Stimulated activated CD8-positive, alpha-beta memory T cell treated with anti-CD3 and anti-CD28 coated beads, Interleukin-15, amount 100 ng/mL, for 4 hours (primary cell): ENCODE measurements around the gene TNK2.
A peak's percentile ranks its signal among the peaks of the same experiment; 100 is the strongest.
"Not testable (repeated sequence)": the region's sequence is repeated elsewhere in the genome, so short reads cannot be mapped to it uniquely, and the experiment has no call there.

Experiments
- DNase-seq, 2 donors: peaks; one replicate each; pipeline ENCODE4 v3.0.0-alpha.2; 2020; ENCODE audit warnings: low read depth in 2 of 2

Gene TNK2

GRCh38 chr3:195916991-195917390 lies 8.6 kb upstream of the TNK2 start:
- no peak for DNase-seq

DNA sequence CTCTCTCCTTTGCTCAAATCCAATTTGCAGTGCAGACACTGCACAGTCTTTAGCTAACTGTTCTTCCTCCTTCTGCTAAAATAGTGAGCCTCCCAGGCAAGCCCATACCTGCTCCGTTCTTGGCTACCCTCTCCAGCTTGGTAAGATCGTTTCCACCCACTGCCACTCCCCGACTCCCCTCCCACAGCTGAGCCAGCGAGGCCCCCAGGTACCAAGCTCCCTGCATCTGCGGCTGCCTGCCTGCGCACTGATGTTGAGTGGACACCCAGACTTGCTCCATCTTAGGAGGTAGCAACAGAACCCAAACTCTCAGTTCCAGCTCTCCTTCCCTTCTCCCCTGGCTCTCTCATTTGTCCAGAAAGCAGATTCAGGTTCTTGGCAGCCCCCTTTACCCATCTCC lies 7.9 kb upstream of the TNK2 start:
- DNase-seq, result no peak

- peak; percentile 82 to 89 for DNase-seq
Measured at GRCh38 chr3:195914648-195915473, 6.5 kb upstream of the TNK2 start.

GRCh38 chr3:195914146-195914545 lies 5.8 kb upstream of the TNK2 start:
- not testable (repeated sequence) for DNase-seq

DNA sequence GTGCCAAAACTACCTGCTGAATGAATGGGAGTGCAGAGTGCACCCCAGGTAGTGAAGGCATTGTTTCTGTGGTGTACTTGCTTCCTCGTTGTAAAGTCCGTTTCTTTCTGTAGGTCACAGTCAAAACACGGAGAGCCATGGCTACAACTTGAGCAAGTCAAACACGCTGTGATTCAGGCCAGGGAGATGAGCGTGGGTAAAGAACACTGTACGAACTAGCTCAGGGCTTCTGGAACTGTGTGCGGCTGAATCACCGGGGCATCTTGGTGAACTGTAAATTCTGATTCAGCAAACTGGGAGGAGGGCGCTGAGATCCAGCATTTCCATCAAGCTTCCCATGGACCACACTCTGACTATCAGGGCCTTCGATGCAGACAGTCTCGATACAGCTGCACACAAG lies 5.0 kb upstream of the TNK2 start:
- DNase-seq, result no peak

GRCh38 chr3:195911946-195912270 lies 3.6 kb upstream of the TNK2 start:
- no peak for DNase-seq

GRCh38 chr3:195911041-195911945 lies 2.9 kb upstream of the TNK2 start:
- no peak for DNase-seq

- no peak for DNase-seq
Measured at GRCh38 chr3:195910499-195910845, 2.1 kb upstream of the TNK2 start.

DNA sequence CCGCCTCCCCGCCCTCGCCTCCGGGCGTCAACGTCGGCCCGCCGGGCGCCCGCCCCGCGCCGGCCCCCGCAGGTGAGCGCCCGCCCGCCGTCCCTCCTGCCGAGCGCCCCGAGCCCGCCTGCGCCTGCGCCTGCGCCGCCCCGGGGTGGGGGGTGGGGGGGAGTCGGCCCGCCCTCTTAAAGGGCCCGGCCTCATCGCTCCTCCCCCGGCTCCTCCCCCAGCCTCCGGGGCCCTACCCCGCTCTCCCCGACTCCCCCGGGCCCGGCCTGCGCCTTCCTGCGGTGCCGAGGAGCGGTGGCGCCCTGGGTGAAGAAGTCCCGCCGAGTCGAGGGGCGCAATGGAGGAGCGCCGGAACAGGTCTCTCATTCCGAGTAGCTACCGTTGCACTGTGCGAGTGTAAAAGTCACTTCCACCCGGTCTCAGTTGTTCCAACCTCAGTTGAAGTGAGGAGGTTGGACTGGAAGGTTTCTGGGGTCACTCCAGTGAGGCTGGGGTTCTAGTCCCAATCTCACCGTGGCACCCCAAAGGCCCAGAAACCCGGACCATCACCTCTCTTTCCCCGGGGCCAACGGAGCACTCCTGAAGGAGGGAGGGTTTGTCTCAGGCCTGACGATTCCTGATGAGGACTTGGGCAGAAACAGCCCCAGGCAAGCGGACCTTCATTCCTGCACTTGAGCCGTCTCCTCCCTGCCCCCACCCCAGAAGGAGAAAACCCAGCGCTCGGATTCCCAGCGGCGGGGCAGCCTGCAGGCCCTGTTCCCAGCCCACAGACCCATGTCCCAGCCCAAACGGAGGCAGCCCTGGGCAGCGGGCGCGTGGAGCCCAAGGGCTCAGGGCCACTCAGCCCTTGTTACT lies 1.5 kb upstream of the TNK2 start:
- DNase-seq, result peak; percentile 76 to 85

DNA sequence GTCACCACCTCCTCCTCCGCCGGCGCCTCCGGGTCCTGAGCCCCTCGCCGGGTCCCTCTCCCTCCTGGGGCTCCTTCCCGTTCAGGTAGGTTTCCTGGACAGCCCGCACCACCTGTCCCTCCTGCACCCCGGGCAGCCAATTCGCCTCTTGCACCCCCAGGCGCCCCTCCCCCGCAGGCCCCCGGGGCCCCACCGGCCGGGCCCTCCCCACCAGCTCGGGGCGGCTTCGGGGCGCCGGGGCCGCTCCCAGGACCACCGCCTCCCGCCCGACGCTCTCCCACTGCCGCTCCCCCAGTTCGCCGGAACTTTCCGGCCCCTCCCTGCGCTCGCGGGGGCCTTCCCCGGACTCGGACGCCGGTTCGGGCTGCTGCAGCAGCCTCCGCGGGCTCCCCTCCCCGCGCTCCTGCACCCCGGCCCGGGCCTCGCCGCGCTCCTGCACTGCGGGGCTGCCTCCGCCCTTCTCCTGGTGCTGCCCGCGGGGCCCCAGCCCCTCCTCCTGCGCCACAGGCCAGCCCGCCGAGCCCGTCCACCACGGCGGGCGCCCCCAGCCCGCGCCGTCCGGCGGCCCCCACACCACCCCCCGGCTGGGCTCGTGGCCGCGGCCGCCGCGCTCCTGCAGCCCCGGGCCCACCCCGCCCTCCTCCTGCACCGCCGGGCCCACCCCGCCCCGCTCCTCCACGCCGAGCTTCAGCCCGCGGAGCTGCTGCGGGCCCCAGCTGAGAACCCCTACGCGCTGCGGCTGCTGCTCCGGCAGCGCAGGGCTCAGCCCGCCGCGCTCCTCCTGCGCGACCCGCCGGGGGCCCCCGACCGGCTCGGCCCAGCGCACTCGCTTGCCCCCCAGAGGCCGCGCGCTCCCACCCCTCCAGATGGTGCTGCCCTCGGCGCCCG lies 587 bp upstream of the TNK2 start:
- no peak for DNase-seq

- peak in 1 of 2 donors; percentile 31 for DNase-seq
Measured at GRCh38 chr3:195907684-195907933, 742 bp downstream of the TNK2 start.

DNA sequence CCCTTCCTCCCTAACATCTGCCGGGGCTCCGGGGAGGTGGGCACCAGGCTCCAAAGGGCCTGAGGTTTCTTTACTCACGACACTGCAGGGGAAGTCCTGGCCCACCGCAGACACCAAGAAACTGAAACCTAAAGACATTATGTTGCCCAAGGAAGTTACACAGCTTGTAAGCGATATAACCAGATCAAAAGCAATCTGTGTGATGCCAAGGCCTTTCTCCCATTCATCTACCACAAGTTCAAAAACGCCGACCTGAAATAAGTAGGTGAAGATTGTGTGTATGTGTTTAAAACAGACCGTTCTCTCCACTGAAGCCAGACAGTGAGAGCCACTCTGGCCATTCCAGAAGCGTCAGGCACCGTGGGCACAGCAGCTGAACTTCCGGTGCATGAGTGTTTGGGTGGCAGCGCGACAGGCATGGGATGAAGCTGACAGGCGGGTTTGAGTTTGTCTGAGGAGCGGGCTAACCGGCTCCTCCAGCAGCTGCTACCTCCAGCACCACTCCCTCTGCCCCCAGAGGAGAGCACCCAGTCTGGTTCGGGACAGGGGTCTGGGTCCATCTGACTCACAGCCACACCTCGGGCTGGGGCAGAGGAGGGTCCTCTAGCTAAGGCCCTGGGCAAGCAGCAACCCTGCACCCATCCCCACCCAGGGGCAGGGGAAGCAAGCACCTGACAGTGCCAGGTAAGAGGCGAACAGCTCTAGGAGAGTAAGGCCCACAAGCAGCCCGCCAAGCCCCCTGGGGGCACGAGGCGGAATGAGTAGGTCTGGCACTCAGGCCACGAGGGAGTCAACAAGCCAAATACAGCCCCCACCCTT lies 1.3 kb downstream of the TNK2 start:
- peak; percentile 46 to 61 for DNase-seq

GRCh38 chr3:195905970-195906864 lies 2.1 kb downstream of the TNK2 start:
- no peak for DNase-seq

DNA sequence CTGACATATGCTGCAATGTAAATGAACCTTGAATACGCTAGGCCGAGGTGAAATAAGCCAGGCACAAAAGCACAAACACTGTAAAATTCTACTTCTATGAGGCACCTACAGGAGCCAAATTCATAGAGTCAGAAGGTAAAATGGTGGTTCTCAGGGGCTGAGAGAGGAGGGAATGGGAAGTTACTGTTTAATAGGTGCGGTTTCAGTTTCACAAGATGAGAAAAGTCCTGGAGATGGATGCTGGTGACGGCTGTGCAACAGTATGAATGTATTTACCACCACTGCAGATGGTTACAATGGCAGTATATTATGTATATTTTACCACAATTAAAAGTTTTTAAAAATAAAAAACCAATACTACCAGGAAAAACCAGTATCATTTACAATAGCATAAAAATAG lies 4.0 kb downstream of the TNK2 start:
- DNase-seq, result no peak

GRCh38 chr3:195903950-195904290 lies 4.4 kb downstream of the TNK2 start:
- no peak for DNase-seq

GRCh38 chr3:195902634-195903033 lies 5.7 kb downstream of the TNK2 start:
- DNase-seq, result not testable (repeated sequence)

DNA sequence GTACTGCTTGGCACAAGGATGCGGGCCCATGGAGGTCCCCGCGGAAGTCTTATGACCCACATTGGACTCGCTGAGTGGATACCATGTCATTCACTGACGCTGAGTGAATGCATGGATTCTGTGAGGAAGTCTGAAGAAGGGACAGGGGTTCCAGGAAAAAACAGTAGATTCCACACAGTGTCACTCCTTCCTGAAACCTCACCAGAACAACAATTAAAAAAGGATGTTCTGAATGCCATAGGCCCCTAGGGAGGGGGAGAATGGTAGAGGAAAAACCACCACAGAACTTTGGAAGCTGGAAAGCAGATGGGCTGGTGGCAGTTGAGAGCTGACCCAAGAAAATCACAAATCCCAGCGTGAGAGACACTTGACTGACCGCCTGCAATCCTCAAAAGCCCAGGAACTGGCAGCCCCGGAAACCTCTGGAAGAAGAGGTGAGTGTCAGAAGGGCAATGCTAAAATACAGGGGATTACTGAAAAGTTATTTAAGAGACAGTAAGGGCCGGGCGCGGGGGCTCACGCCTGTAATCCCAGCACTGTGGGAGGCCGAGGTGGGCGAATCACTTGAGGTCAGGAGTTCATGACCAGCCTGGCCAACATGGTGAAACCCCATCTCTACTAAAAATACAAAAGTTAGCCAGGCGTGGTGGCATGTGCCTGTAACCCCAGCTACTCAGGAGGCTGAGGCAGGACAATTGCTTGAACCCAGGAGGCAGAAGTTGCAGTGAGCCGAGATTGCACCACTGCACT lies 6.3 kb downstream of the TNK2 start:
- DNase-seq, result not testable (repeated sequence)

GRCh38 chr3:195900436-195901355 lies 7.7 kb downstream of the TNK2 start:
- DNase-seq, result no peak
